Astrocyte of the cerebellum (primary cell): ENCODE measurements around the gene SLC18B1.

Source experiments
- DNase-seq: peaks from one replicate; pipeline ENCODE4 v3.0.0-alpha.2; 2011; ENCODE audit warnings: low read depth
- H3K4me3 ChIP-seq: 2 replicates; pipeline ENCODE4 v1.5.1; 2011; ENCODE audit warnings: mild to moderate bottlenecking, low read depth, low read length, moderate library complexity
- in situ Hi-C: cut with HindIII; loops from 2 replicates; pipeline ENCODE4 v1.10.0; 2017; ENCODE audit warnings: low sequenced_read_pairs
- TF ChIP-seq, protein P1 (sequence below): IDR thresholded peaks from 2 replicates; pipeline ENCODE4 v1.5.1; 2012; ENCODE audit warnings: low read length, low read depth, moderate library complexity, mild to moderate bottlenecking; ENCODE audit errors: missing control alignments

Gene SLC18B1

DNA sequence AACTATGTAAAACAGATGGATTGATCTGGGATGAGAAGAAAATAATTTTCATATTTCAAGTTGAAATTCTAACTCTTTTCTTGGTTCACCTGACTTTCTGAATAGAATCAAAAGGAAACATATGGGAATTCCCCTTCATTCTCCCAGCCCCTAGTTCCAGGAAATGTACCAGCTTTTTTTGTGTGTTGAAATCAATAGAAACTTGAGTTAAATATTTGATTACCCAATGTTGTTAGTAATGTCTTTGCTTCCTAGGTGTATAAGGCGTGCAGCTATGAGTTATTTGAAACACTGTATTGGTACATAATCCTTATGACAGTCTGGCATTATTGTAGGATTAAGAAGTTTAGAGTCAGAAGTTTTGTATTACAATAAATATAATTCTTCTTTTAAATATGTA lies 62.2 kb downstream of the SLC18B1 start:
- in situ Hi-C loops = no loop called here
- TF ChIP-seq, protein P1, sequence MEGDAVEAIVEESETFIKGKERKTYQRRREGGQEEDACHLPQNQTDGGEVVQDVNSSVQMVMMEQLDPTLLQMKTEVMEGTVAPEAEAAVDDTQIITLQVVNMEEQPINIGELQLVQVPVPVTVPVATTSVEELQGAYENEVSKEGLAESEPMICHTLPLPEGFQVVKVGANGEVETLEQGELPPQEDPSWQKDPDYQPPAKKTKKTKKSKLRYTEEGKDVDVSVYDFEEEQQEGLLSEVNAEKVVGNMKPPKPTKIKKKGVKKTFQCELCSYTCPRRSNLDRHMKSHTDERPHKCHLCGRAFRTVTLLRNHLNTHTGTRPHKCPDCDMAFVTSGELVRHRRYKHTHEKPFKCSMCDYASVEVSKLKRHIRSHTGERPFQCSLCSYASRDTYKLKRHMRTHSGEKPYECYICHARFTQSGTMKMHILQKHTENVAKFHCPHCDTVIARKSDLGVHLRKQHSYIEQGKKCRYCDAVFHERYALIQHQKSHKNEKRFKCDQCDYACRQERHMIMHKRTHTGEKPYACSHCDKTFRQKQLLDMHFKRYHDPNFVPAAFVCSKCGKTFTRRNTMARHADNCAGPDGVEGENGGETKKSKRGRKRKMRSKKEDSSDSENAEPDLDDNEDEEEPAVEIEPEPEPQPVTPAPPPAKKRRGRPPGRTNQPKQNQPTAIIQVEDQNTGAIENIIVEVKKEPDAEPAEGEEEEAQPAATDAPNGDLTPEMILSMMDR = no peak
- no peak overlapping the region for H3K4me3 ChIP-seq
- DNase-seq = no peak

DNA sequence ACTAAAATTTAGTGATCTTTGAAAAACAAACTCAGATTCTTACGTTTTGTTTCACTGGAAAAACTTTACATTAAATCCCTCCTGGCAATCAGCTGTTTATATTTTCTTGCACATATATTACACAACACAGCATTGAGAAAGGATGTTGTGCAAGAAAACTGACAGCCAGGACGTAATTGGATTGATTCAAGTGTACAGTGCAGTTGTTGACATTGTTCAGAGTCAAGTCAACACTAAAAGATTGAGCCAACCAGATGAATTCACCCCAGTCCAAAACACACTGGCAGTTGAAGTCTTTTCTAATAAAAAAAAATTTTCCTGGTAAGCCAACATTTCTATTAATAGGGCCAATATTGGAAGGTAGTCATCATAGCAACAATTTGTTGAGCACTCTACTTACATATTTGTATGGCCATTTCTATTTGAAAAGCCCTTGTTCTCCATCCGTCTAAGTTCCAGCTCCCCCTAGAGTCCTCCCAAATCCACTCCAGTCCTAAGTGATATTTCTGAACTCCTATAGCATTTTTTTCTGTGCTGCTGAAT lies 63.7 kb downstream of the SLC18B1 start:
- TF ChIP-seq, protein P1 = peak; percentile 38
- no peak for DNase-seq
- no peak overlapping the region for H3K4me3 ChIP-seq
- in situ Hi-C loops = no loop called here

DNA sequence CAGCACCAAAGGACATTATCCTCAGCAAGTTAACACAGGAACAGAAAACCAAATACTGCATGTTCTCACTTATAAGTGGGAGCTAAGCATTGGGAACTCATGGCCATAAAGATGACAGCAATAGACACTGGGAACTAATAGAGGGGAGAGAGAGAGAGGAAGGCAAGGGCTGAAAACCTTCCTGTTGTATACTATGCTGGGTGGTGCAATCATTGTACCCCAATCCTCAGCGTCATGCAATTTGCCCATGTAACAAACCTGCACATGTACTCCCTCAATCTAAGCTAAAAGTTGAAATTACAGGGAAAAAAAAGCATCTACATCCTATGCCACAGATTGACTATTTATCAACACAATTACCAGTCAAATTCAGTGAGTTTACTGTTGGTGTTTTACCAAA lies 64.6 kb downstream of the SLC18B1 start:
- TF ChIP-seq, protein P1 = no peak
- no peak overlapping the region for H3K4me3 ChIP-seq
- in situ Hi-C loops = no loop called here

DNA sequence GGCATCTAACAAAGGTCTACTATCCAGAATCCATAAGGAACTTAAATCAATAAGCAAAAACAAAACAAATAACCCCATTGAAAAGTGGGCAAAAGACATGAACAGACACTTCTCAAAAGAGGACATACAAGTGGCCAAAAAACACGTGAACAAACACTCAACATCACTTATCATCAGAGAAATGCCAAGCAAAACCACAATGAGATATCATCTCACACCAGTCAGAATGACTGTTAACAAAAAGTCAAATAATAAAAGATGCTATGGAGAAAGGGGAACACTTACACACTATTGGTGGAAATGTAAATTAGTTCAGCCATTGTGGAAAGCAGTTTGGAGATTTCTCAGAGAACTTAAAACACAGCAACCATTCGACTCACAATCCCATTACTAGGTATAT lies 65.2 kb downstream of the SLC18B1 start:
- no peak overlapping the region for H3K4me3 ChIP-seq
- in situ Hi-C loops = no loop called here
- DNase-seq = no peak
- TF ChIP-seq, protein P1 = no peak

More for the DNA sequence above, 64.6 kb downstream of the SLC18B1 start:
- no peak for DNase-seq

GRCh38 chr6:132731086-132731485 lies 67.4 kb downstream of the SLC18B1 start:
- DNase-seq = no peak
- TF ChIP-seq, protein P1 = no peak
- in situ Hi-C loops = no loop called here

GRCh38 chr6:132730560-132730959 lies 67.9 kb downstream of the SLC18B1 start:
- TF ChIP-seq, protein P1 = no peak
- in situ Hi-C loops = no loop called here
- no peak for DNase-seq
- no peak overlapping the region for H3K4me3 ChIP-seq

More at GRCh38 chr6:132731086-132731485, 67.4 kb downstream of the SLC18B1 start:
- no peak overlapping the region for H3K4me3 ChIP-seq
